Lower lobe of right lung (tissue), 2 donors: ENCODE measurements around the gene STAP1. TPM values are rescaled to one million over a fixed set of nuclear protein-coding genes. Genes with fewer than 3 reads are reported as not detected.
"Not testable (repeated sequence)": the region's sequence is repeated elsewhere in the genome, so short reads cannot be mapped to it uniquely, and the experiment has no call there.

ENCODE experiments used
- ATAC-seq, 2 donors: fragments of 200-7000 bp; cut with Tn5 transposase; one replicate each; pipeline ENCODE4 v1.9.1; 2020 to 2022; ENCODE audit warnings: mild to moderate bottlenecking in 2 of 2, moderate library complexity in 2 of 2
- DNase-seq: peaks from one replicate; pipeline ENCODE4 v3.0.0-alpha.2; 2020
- H3K27ac ChIP-seq: fragments of 200-600 bp; one replicate; pipeline ENCODE4 v1.8.0; 2022
- H3K27me3 ChIP-seq: fragments of 200-600 bp; one replicate; pipeline ENCODE4 v1.8.0; 2022; ENCODE audit warnings: low read depth
- H3K36me3 ChIP-seq: fragments of 200-600 bp; one replicate; pipeline ENCODE4 v1.8.0; 2022; ENCODE audit warnings: mild to moderate bottlenecking
- H3K4me1 ChIP-seq: fragments of 200-600 bp; one replicate; pipeline ENCODE4 v1.8.0; 2022
- H3K4me3 ChIP-seq: fragments of 200-600 bp; one replicate; pipeline ENCODE4 v1.8.0; 2022; ENCODE audit warnings: mild to moderate bottlenecking
- H3K9me3 ChIP-seq: fragments of 200-600 bp; one replicate; pipeline ENCODE4 v1.8.0; 2022
- intact Hi-C: fragments of 100-400 bp; cut with DNase I; formaldehyde crosslinking; loops from one replicate; pipeline ENCODE4 v1.11.0; 2022
- total RNA-seq: library from RNA; stranded (reverse); fragmentation: NEBNext Ultra II Directional; extraction: Animal tissue kit (Norgen Biotek cat#: 25700); gene quantifications from one replicate; pipeline ENCODE4 v1.2.1, GENCODE V29; 2021
- TF ChIP-seq, protein P1 (sequence below): fragments of 200-600 bp; IDR thresholded peaks from one replicate; pipeline ENCODE4 v1.8.0; 2022; ENCODE audit warnings: antibody characterized with exemption, mild to moderate bottlenecking
- donor health status: DM: no; HTN: yes; CAD: no; lungs with severe emphysema.

The STAP1 gene
- total RNA-seq, 1 donor from 2014 or later = 3.4 TPM

DNA sequence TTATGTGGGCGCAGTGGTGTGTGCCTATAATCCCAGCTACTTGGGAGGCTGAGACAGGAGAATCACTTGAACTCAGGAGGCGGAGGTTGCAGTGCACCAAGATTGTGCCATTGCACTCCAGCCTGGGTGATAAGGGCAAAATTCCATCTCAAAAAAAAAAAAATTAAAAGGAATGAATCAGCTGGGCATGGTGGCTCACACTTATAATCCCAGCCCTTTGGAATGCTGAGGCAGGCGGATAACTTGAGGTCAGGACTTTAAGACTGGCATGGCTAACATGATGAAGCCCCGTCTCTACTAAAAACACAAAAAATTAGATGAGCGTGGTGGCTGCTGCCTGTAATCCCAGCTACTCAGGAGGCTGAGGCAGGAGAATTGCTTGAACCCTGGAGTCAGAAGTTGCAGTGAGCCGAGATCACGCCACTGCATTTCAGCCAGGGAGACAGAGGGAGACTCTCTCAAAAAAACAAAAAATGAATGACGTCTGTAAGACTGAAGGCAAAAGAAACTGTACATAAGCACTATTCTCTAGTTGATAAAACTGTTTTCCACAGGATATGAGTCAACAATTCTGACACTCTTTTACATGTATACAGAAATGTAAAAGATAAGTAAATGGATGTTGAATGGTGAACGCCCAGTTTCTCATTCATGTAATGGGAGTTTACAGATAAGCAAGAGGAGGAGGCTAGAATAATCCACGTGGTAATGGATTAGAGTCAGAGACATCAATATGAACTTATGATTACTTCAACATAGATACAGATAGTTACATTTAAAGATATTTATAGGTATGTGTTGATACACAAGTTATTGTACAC lies 35.5 kb upstream of the STAP1 start:
- Histone ChIP-seq H3K4me3 (no peak overlapping the region), H3K9me3 (no peaks in the 10 kb centered on the region), H3K36me3 (peaks cover 10% of the 10 kb centered on the region), H3K27ac (no peak overlapping the region), H3K4me1 (peaks cover 18% of the 10 kb centered on the region), H3K27me3 (no peaks in the 10 kb centered on the region)
- intact Hi-C loops = no loop called here
- TF ChIP-seq, protein P1, sequence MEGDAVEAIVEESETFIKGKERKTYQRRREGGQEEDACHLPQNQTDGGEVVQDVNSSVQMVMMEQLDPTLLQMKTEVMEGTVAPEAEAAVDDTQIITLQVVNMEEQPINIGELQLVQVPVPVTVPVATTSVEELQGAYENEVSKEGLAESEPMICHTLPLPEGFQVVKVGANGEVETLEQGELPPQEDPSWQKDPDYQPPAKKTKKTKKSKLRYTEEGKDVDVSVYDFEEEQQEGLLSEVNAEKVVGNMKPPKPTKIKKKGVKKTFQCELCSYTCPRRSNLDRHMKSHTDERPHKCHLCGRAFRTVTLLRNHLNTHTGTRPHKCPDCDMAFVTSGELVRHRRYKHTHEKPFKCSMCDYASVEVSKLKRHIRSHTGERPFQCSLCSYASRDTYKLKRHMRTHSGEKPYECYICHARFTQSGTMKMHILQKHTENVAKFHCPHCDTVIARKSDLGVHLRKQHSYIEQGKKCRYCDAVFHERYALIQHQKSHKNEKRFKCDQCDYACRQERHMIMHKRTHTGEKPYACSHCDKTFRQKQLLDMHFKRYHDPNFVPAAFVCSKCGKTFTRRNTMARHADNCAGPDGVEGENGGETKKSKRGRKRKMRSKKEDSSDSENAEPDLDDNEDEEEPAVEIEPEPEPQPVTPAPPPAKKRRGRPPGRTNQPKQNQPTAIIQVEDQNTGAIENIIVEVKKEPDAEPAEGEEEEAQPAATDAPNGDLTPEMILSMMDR = no peak
- ATAC-seq = no peak
- no peak for DNase-seq

DNA sequence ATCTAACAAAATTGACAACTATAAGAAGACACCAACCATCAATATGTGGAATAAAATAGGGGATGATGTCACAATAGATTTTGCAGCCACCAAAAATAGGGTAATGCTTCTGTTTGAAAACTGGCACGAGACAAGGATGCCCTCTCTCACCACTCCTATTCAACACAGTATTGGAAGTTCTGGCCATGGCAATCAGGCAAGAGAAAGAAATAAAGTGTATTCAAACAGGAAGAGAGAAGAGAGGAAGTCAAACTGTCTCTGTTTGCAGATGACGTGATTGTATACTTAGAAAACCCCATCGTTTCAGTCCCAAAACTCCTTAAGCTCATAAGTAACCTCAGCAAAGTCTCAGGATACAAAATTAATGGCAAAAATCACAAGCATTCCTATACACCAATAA lies 34.4 kb upstream of the STAP1 start:
- ATAC-seq, H3K4me3 ChIP-seq, H3K9me3 ChIP-seq, H3K27me3 ChIP-seq, intact Hi-C loops, DNase-seq, H3K27ac ChIP-seq: not testable (repeated sequence)
- peaks cover 18% of the 10 kb centered on the region for H3K4me1 ChIP-seq
- H3K36me3 ChIP-seq = peaks cover 11% of the 10 kb centered on the region

DNA sequence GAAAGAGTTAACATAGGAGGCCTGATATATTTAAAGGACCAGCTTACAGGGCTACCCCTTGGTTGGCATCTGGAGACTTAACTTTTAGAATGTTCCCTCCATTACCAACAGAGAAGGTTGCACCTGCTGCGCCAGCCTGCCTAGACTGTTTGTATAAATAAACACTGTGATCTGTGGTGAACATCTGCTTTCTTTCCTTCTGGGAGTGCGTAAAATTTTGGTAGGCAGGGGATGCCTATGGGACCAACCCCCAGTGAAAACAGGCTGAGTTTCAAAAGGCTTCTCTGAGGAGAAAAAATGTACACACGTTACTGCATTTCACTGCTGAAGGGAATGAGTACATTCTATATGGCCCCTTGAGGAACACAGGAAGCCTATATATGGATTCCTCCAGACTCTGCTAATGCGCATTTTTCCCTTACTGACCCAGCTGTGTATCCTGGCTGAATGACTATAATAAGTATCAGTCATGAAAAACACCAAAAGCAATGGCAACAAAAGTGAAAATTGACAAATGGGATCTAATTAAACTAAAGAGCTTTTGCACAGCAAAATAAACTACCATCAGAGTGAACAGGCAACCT lies 27.1 kb upstream of the STAP1 start:
- ATAC-seq (no peak), DNase-seq (no peak)
- H3K27me3 ChIP-seq = no peaks in the 10 kb centered on the region
- H3K9me3 ChIP-seq = no peaks in the 10 kb centered on the region
- TF ChIP-seq, protein P1 = no peak
- H3K4me3 ChIP-seq = no peak overlapping the region
- no peak overlapping the region for H3K27ac ChIP-seq
- H3K36me3 ChIP-seq = peaks cover 76% of the 10 kb centered on the region
- intact Hi-C loops = no loop called here
- no peaks in the 10 kb centered on the region for H3K4me1 ChIP-seq

DNA sequence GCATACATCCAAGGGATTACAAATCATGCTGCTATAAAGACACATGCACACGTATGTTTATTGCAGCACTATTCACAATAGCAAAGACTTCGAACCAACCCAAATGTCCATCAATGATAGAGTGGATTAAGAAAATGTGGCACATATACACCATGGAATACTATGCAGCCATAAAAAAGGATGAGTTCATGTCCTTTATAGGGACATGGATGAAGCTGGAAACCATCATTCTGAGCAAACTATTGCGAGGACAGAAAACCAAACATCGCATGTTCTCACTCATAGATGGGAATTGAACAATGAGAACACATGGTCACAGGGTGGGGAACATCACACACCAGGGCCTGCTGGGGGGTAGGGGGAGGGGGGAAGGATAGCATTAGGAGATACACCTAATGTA lies 26.1 kb upstream of the STAP1 start:
- intact Hi-C loops = not testable (repeated sequence)

DNA sequence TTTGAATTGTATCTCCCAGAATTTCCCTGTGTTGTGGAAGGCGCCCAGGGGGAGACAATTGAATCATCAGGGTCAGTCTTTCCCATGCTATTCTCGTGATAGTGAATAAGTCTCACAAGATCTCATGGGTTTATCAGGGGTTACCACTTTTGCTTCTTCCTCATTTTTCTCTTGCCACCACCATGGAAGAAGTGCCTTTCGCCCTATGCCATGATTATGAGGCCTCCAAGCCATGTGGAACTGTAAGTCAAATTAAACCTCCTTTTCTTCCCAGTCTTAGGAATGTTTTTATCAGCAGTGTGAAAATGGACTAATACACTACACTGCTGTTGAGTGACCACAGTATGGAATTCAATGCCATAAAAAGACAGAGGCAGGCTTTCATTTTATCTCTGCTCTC lies 25.4 kb upstream of the STAP1 start:
- TF ChIP-seq, protein P1 = no peak
- no peak overlapping the region for H3K27ac ChIP-seq
- H3K27me3 ChIP-seq = no peaks in the 10 kb centered on the region
- no peak overlapping the region for H3K4me3 ChIP-seq
- peaks cover 91% of the 10 kb centered on the region for H3K36me3 ChIP-seq
- intact Hi-C loops = no loop called here
- no peaks in the 10 kb centered on the region for H3K4me1 ChIP-seq
- DNase-seq = no peak
- no peaks in the 10 kb centered on the region for H3K9me3 ChIP-seq
- ATAC-seq = no peak

More for the DNA sequence above, 26.1 kb upstream of the STAP1 start:
- not testable (repeated sequence) for DNase-seq, H3K27me3 ChIP-seq, ATAC-seq, H3K4me3 ChIP-seq, H3K4me1 ChIP-seq, H3K9me3 ChIP-seq, H3K27ac ChIP-seq
- peaks cover 85% of the 10 kb centered on the region for H3K36me3 ChIP-seq

DNA sequence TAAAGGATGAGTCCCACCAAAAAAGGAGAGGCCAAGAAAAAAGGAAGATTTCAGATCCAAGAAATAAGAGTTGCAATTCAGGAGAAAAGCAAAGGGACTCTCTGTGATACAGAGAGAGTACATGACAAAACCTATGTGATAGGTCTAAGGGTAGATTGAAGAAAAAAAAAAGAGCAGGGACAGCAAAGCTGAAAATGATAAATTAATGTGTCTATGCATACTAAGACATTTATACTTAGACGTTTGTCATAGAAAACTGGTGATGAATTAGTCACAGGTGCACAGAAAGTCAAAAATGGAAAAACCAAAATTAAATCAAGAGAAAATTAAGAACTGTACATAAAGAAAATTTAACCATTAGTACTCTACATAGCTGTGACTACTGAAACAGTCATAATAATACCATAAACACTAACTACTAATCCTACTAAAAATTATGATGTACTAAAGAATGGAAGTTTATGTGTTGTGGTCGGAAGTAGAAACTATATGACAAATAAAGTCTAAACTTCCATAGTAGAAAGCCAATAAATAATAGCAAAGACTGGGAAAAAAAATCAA lies 23.2 kb upstream of the STAP1 start:
- DNase-seq (no peak), ATAC-seq (no peak)
- Histone ChIP-seq H3K4me1 (no peaks in the 10 kb centered on the region), H3K27ac (no peak overlapping the region), H3K27me3 (no peaks in the 10 kb centered on the region), H3K9me3 (no peaks in the 10 kb centered on the region), H3K4me3 (no peak overlapping the region), H3K36me3 (peaks cover 91% of the 10 kb centered on the region)
- intact Hi-C loops = no loop called here
- TF ChIP-seq, protein P1 = no peak
